ENCODE measurements around the gene DPM1.

DPM1 gene

DNA sequence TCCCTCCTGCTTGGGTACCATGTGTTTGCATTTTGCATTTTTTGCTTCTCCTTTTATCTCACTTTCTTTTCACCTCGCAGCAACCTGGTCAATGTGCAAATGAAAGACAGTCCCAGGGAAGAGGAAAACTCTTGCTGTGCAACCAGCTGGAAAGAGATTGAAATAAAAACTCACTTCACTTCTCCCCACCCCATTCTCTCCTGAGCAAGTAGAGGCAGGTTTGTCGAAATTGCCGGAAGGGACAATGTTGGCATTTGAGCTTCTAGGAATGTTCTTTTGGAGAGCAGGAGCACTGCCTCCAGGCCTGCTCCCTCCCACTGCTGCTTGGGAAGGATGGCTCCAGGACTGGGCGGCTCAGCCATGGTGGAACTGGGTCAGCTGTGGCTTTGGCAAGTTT is 34.0 kb upstream of the DPM1 start:
- H3K4me1 ChIP-seq (ENCODE audit: low read depth, poor library complexity, severe bottlenecking): no peaks in the 10 kb centered on the region
- no peaks in the 10 kb centered on the region for H3K27me3 ChIP-seq (ENCODE audit: insufficient read depth, low read depth)
- TF ChIP-seq CTCF (conservative IDR thresholded peaks at IDR 0.05; ENCODE audit: low read depth, low read length): no peak
- no peaks in the 10 kb centered on the region for H3K36me3 ChIP-seq (ENCODE audit: insufficient read depth)
- no peaks in the 10 kb centered on the region for H3K79me2 ChIP-seq (ENCODE audit: insufficient read depth, low read depth)
- no peak overlapping the region for H2AFZ ChIP-seq (ENCODE audit: low read depth)
- no peak overlapping the region for H3K27ac ChIP-seq
- H3K9ac ChIP-seq: no peak overlapping the region
- H4K20me1 ChIP-seq (ENCODE audit: insufficient read depth): no peaks in the 10 kb centered on the region
- no peak overlapping the region for H3K4me3 ChIP-seq (IDR thresholded peaks at IDR 0.05; ENCODE audit: insufficient read depth, low read depth, low read length)
- no peak overlapping the region for H3K4me2 ChIP-seq

GRCh38 chr20:50991076-50991475 is 32.7 kb upstream of the DPM1 start:
- H3K27ac ChIP-seq: no peak overlapping the region
- TF ChIP-seq CTCF (conservative IDR thresholded peaks at IDR 0.05; ENCODE audit: low read depth, low read length): no peak
- no peaks in the 10 kb centered on the region for H3K4me1 ChIP-seq (ENCODE audit: low read depth, poor library complexity, severe bottlenecking)
- 0 out of 2 replicates have a peak, but pooled peaks cover 2% of the 10 kb centered on the region for H3K27me3 ChIP-seq (ENCODE audit: insufficient read depth, low read depth)
- no peaks in the 10 kb centered on the region for H4K20me1 ChIP-seq (ENCODE audit: insufficient read depth)
- H3K4me2 ChIP-seq: no peak overlapping the region
- no peaks in the 10 kb centered on the region for H3K36me3 ChIP-seq (ENCODE audit: insufficient read depth)
- H3K79me2 ChIP-seq (ENCODE audit: insufficient read depth, low read depth): no peaks in the 10 kb centered on the region
- no peak overlapping the region for H3K9ac ChIP-seq
- H2AFZ ChIP-seq (ENCODE audit: low read depth): no peak overlapping the region
- no peak overlapping the region for H3K4me3 ChIP-seq (IDR thresholded peaks at IDR 0.05; ENCODE audit: insufficient read depth, low read depth, low read length)

GRCh38 chr20:50987493-50988210 is 29.3 kb upstream of the DPM1 start:
- H3K27ac ChIP-seq: no peak overlapping the region
- no peak overlapping the region for H3K9ac ChIP-seq
- H4K20me1 ChIP-seq (ENCODE audit: insufficient read depth): no peaks in the 10 kb centered on the region
- no peaks in the 10 kb centered on the region for H3K79me2 ChIP-seq (ENCODE audit: insufficient read depth, low read depth)
- no peak overlapping the region for H3K4me3 ChIP-seq (IDR thresholded peaks at IDR 0.05; ENCODE audit: insufficient read depth, low read depth, low read length)
- no peaks in the 10 kb centered on the region for H3K36me3 ChIP-seq (ENCODE audit: insufficient read depth)
- H2AFZ ChIP-seq (ENCODE audit: low read depth): peak overlapping the region; percentile 48; the same call in 1 of the 2 replicates
- H3K4me2 ChIP-seq: no peak overlapping the region
- peak; percentile 96 for TF ChIP-seq CTCF (conservative IDR thresholded peaks at IDR 0.05; ENCODE audit: low read depth, low read length)
- no peaks in the 10 kb centered on the region for H3K4me1 ChIP-seq (ENCODE audit: low read depth, poor library complexity, severe bottlenecking)
- H3K27me3 ChIP-seq (ENCODE audit: insufficient read depth, low read depth): 0 out of 2 replicates have a peak, but pooled peaks cover 2% of the 10 kb centered on the region

DNA sequence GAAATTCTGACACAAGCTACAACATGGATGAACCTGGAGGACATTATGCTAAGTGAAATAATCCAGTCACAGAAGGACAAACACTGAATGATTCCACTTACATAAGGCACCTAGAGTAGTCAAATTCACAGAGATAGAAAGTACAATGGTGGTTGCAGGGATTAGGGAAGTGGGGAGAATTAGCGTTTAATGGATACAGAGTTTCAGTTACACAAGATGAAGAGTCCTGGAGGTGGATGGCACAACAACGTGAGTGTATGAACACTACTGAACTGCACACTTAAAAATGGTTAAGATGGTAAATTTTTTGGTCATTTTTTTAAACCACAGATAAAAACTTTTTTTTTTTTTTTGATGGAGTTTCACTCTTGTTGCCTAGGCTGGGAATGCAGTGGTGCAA is 25.0 kb upstream of the DPM1 start:
- H3K4me1 ChIP-seq (ENCODE audit: low read depth, poor library complexity, severe bottlenecking): peaks cover 4% of the 10 kb centered on the region
- H3K27ac ChIP-seq: no peak overlapping the region
- no peaks in the 10 kb centered on the region for H3K79me2 ChIP-seq (ENCODE audit: insufficient read depth, low read depth)
- no peak for TF ChIP-seq CTCF (conservative IDR thresholded peaks at IDR 0.05; ENCODE audit: low read depth, low read length)
- peaks cover 6% of the 10 kb centered on the region; the same call in 1 of the 2 replicates for H3K27me3 ChIP-seq (ENCODE audit: insufficient read depth, low read depth)
- H3K4me3 ChIP-seq (IDR thresholded peaks at IDR 0.05; ENCODE audit: insufficient read depth, low read depth, low read length): no peak overlapping the region
- H3K36me3 ChIP-seq (ENCODE audit: insufficient read depth): no peaks in the 10 kb centered on the region
- no peak overlapping the region for H3K4me2 ChIP-seq
- H4K20me1 ChIP-seq (ENCODE audit: insufficient read depth): no peaks in the 10 kb centered on the region
- H3K9ac ChIP-seq: no peak overlapping the region
- H2AFZ ChIP-seq (ENCODE audit: low read depth): no peak overlapping the region

Measured in KMS-11 (cell line).